ENCODE data around the gene ARHGAP9.

DNA sequence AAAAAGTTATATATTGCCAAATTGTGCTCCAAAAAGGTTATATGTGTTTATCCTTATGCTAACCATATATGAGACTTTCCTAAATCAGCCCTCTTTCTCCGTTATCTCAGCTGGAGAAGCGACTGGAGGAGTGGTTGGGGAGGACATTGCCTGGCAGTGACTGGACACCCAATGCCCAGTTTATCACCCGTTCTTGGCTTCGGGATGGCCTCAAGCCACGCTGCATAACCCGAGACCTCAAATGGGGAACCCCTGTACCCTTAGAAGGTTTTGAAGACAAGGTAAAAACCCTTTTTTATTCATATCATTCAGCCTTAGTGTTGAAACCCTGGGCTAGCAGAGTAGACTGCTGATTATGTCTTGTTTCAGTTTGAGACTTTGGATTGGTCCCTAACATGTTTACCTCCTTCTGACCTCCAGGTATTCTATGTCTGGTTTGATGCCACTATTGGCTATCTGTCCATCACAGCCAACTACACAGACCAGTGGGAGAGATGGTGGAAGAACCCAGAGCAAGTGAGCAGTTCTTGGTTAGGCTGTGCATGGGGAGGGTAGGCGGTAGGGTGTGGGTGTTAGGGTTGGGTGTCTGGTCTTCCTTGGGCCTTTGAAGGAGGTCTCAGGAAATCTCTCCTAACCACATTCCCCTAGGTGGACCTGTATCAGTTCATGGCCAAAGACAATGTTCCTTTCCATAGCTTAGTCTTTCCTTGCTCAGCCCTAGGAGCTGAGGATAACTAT is 32.1 kb upstream of the ARHGAP9 start:
- TF ChIP-seq, protein P1, sequence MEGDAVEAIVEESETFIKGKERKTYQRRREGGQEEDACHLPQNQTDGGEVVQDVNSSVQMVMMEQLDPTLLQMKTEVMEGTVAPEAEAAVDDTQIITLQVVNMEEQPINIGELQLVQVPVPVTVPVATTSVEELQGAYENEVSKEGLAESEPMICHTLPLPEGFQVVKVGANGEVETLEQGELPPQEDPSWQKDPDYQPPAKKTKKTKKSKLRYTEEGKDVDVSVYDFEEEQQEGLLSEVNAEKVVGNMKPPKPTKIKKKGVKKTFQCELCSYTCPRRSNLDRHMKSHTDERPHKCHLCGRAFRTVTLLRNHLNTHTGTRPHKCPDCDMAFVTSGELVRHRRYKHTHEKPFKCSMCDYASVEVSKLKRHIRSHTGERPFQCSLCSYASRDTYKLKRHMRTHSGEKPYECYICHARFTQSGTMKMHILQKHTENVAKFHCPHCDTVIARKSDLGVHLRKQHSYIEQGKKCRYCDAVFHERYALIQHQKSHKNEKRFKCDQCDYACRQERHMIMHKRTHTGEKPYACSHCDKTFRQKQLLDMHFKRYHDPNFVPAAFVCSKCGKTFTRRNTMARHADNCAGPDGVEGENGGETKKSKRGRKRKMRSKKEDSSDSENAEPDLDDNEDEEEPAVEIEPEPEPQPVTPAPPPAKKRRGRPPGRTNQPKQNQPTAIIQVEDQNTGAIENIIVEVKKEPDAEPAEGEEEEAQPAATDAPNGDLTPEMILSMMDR (IDR thresholded peaks at IDR 0.05) = no peak
- TF ChIP-seq ATF6 (CRISPR knock-in tag; IDR thresholded peaks at IDR 0.05) (no peak), ZNF671 (CRISPR knock-in tag; IDR thresholded peaks at IDR 0.05) (no peak), TP53 (CRISPR knock-in tag; IDR thresholded peaks at IDR 0.05) (no peak), HMGXB4 (CRISPR knock-in tag; IDR thresholded peaks at IDR 0.05) (no peak), SMAD3 (CRISPR knock-in tag; IDR thresholded peaks at IDR 0.05; ENCODE audit: borderline replicate concordance) (no peak), ZNF423 (CRISPR knock-in tag; IDR thresholded peaks at IDR 0.05) (no peak), NR2C2 (CRISPR knock-in tag; IDR thresholded peaks at IDR 0.05) (no peak)
- TF ChIP-seq, protein P2, sequence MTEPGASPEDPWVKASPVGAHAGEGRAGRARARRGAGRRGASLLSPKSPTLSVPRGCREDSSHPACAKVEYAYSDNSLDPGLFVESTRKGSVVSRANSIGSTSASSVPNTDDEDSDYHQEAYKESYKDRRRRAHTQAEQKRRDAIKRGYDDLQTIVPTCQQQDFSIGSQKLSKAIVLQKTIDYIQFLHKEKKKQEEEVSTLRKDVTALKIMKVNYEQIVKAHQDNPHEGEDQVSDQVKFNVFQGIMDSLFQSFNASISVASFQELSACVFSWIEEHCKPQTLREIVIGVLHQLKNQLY (CRISPR knock-in tag; IDR thresholded peaks at IDR 0.05) = no peak
